ENCODE results near the gene GTPBP1. TPM values are rescaled to one million over a fixed set of nuclear protein-coding genes. Genes with fewer than 3 reads are reported as not detected.

Gene GTPBP1
- total and polyA plus RNA-seq, 11 donors: 15.6 to 45.3 (median 28.1) TPM

DNA sequence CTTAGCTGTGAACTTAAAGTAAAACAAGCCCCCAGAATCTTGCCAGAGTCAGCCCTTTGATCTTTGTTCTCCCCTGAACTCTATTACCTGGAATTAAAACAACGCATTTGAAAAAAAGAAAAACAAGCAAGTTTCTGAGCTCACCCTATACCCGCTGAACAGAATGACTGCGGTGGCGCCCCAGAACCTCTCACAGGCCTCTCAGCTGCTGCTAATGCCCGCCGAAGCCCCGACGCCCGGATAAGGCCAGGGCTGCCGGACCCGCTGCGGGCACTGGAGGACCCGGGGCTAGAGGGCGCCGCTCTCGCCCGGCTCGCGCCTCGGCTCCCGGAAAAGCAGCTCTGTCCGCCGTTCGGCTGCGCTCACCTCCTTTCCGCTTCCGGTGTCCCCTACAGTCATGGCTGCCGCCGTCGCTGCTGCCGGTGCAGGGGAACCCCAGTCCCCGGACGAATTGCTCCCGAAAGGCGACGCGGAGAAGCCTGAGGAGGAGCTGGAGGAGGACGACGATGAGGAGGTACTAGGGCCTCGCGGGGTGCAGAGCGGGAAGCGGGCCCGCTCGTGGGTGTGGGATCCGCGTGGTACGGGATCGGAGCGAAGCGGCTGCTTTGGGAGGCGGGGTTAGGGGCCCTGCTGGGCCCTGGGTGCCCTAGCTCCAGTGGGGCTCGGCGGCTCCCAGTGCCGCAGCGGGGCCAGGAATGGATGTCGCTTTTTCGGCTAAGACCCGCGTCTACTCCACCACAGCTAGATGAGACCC is 24.0 kb upstream of the GTPBP1 start, which contains the start of gene TOMM22:
TSS of gene TOMM22 (plus strand) at position 376 of the 754 bp plus-strand sequence. CDS start at position 398, 22 bp downstream.
- TF ChIP-seq, protein P1, sequence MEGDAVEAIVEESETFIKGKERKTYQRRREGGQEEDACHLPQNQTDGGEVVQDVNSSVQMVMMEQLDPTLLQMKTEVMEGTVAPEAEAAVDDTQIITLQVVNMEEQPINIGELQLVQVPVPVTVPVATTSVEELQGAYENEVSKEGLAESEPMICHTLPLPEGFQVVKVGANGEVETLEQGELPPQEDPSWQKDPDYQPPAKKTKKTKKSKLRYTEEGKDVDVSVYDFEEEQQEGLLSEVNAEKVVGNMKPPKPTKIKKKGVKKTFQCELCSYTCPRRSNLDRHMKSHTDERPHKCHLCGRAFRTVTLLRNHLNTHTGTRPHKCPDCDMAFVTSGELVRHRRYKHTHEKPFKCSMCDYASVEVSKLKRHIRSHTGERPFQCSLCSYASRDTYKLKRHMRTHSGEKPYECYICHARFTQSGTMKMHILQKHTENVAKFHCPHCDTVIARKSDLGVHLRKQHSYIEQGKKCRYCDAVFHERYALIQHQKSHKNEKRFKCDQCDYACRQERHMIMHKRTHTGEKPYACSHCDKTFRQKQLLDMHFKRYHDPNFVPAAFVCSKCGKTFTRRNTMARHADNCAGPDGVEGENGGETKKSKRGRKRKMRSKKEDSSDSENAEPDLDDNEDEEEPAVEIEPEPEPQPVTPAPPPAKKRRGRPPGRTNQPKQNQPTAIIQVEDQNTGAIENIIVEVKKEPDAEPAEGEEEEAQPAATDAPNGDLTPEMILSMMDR (IDR thresholded peaks at IDR 0.05): peak; percentile 24 to 91 (median 64)
- TF ChIP-seq POLR2A (IDR thresholded peaks at IDR 0.05): peak in 1 of 2 donors; percentile 47
- intact Hi-C loops (cut with DNase I): loop anchor here in 4 of 10 donors (2.0 to 10.0 kb wide), 5 partner anchors 15 to 629 kb away; partner anchors contain the start of genes DDX17 (in 3 of the 4) and JOSD1 (in 1 of the 4)
- Histone ChIP-seq H3K4me1 (peaks cover 0 to 17% (median 8%) of the 10 kb centered on the region in 12 donors), H3K9me3 (no peaks in the 10 kb centered on the region), H3K4me3 (peak within 1 kb of the TSS; percentile 72 to 100 (median 92)), H3K27ac (peak within 1 kb of the TSS in 11 of 12 donors; percentile 53 to 88 (median 79)), H3K27me3 (no peaks in the 10 kb centered on the region), H3K36me3 (peaks cover 2 to 37% (median 36%) of the 10 kb centered on the region in 9 donors)
- ATAC-seq (peak; percentile 96 to 99 (median 99)), DNase-seq (peak; percentile 88 to 94 (median 92))
- WGBS, 4 donors: 1% methylated on average over 25 to 60 of the region's 60 CpGs

DNA sequence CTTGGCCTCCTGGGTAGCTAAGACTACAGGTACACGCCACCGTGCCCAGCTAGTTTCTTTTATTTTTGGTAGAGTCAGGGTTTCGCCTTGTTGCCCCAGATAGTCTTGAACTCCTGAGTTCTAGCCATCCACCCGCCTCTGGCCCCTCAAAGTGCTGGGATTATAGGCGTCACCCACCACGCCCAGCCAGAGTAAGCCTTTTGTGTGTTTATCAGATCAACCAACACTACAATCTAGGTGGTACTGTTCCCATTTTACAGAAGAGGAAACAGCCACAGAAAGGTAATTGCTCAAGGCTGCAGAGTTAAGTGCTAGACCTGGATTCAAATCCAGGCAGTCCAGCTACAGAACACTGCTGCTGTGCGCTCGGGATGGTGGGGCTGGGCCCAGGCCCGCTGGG is 20.8 kb upstream of the GTPBP1 start:
- no peak overlapping the region for H3K27ac ChIP-seq
- H3K36me3 ChIP-seq: peaks cover 9 to 68% (median 64%) of the 10 kb centered on the region in 9 donors
- ATAC-seq (no peak), DNase-seq (no peak)
- no peaks in the 10 kb centered on the region for H3K27me3 ChIP-seq
- no peak overlapping the region for H3K4me3 ChIP-seq
- peaks cover 0 to 17% (median 8%) of the 10 kb centered on the region in 12 donors for H3K4me1 ChIP-seq
- no peaks in the 10 kb centered on the region for H3K9me3 ChIP-seq
- TF ChIP-seq, protein P1 (IDR thresholded peaks at IDR 0.05): no peak
- no peak for TF ChIP-seq POLR2A (IDR thresholded peaks at IDR 0.05)
- intact Hi-C loops (cut with DNase I): loop anchor here in 3 of 10 donors (5.0 to 10.0 kb wide), 3 partner anchors 178 to 633 kb away; partner anchors contain the start of gene DDX17 (in 3 of the 3)
- WGBS, 4 donors: 89 to 95% (median 92%) methylated on average over 9 of the region's 9 CpGs

DNA sequence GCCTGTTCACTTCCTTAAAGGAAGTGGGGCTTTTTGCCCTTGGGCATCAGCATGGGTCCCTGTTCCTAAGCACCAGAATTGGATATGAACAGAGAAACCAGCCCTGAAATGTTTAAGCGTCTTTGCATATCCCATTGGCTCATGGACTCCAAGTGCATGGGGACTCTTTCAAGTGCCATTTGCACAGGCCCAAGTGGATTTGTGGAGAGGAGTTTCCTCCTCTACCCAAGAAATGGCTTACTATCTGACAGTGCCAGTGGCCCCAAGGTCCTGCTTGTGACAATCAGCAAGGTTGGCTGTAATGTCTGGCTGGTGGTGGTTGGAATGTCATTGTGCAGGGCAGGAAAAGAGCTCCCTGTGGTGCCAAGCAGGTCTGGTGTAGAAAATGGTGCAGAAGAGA is 20.0 kb upstream of the GTPBP1 start:
- ATAC-seq: no peak
- DNase-seq: no peak
- 85 to 100% (median 89%) methylated on average over 1 of the region's 1 CpG for WGBS, 4 donors
- Histone ChIP-seq H3K27ac (no peak overlapping the region), H3K4me3 (no peak overlapping the region), H3K9me3 (no peaks in the 10 kb centered on the region), H3K36me3 (peaks cover 9 to 76% (median 69%) of the 10 kb centered on the region in 9 donors), H3K4me1 (peaks cover 0 to 17% (median 8%) of the 10 kb centered on the region in 12 donors), H3K27me3 (no peaks in the 10 kb centered on the region)
- TF ChIP-seq, protein P1 (IDR thresholded peaks at IDR 0.05): no peak
- TF ChIP-seq POLR2A (IDR thresholded peaks at IDR 0.05): no peak
- intact Hi-C loops (cut with DNase I): loop anchor here in 2 of 10 donors (10.0 kb wide), 1 partner anchor 181 kb away; the partner anchor contains the start of gene DDX17 (in 2 of the 2)

DNA sequence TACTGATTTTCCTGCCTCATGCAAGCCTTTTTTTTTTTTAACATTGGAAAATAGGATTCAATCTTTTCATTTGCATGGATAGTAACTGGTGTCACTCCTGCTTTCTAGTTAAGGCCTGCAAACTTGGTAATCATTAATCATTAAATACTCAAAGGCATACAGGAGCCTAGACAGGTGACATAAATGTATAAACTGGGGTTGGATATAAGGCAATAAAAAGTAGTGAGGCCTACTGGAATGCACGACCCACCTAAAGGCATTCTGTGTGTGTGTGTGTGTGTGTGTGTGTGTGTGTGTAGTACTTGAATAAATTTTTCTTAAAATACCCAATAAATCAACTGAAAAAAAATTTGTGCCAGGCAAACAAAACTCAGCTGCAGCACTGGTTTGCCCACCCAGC is 16.1 kb upstream of the GTPBP1 start:
- DNase-seq: no peak
- WGBS, 4 donors: 75 to 80% (median 78%) methylated on average over 1 of the region's 1 CpG
- peaks cover 0 to 6% (median 0%) of the 10 kb centered on the region in 12 donors for H3K4me1 ChIP-seq
- peaks cover 9 to 95% (median 79%) of the 10 kb centered on the region in 9 donors for H3K36me3 ChIP-seq
- no peak overlapping the region for H3K4me3 ChIP-seq
- TF ChIP-seq, protein P1 (IDR thresholded peaks at IDR 0.05): no peak
- no peak for TF ChIP-seq POLR2A (IDR thresholded peaks at IDR 0.05)
- no peak for ATAC-seq
- no peaks in the 10 kb centered on the region for H3K9me3 ChIP-seq
- no peaks in the 10 kb centered on the region for H3K27me3 ChIP-seq
- H3K27ac ChIP-seq: no peak overlapping the region
- intact Hi-C loops (cut with DNase I): loop anchor here in 3 of 10 donors (10.0 kb wide), 1 partner anchor 185 kb away; the partner anchor contains the start of gene DDX17 (in 3 of the 3)

Measured in heart left ventricle (tissue), 16 donors.